Hypothalamus (tissue), 51 donors: ENCODE results near the gene RBM12.

ENCODE experiments used
- DNase-seq, 51 donors: peaks; one replicate each; lab custom pipeline; 2025; lab: John Stamatoyannopoulos, UW

RBM12 gene

GRCh38 chr20:35626386-35627001 is 38.2 kb downstream of the RBM12 start:
- DNase-seq = no peak

- DNase-seq = peak in 1 of 51 donors; percentile 4
Measured at GRCh38 chr20:35625584-35626385, 38.9 kb downstream of the RBM12 start.

- no peak for DNase-seq
Measured at GRCh38 chr20:35621560-35621946, 43.1 kb downstream of the RBM12 start.

- DNase-seq = no peak
Measured at GRCh38 chr20:35620818-35621559, 43.7 kb downstream of the RBM12 start.

- DNase-seq = peak in 40 of 51 donors; percentile 7 to 75 (median 48)
Measured at GRCh38 chr20:35619196-35620095, 45.3 kb downstream of the RBM12 start.

- peak in 6 of 51 donors; percentile 23 to 51 (median 28) for DNase-seq
Measured at GRCh38 chr20:35618263-35619131, 46.2 kb downstream of the RBM12 start.

- peak in 21 of 51 donors; percentile 4 to 66 (median 20) for DNase-seq
Measured at GRCh38 chr20:35617397-35618262, 47.1 kb downstream of the RBM12 start.

GRCh38 chr20:35616465-35617396 is 48.0 kb downstream of the RBM12 start:
- DNase-seq = peak in 40 of 51 donors; percentile 5 to 97 (median 37)

- DNase-seq = peak; percentile 29 to 98 (median 90)
Measured at GRCh38 chr20:35615667-35616464, 48.8 kb downstream of the RBM12 start, which contains the start of gene SPAG4. TSS of gene SPAG4 (plus strand) at chr20:35615829. CDS start at chr20:35616004, 175 bp downstream.

- no peak for DNase-seq
Measured at GRCh38 chr20:35611482-35611881, 53.2 kb downstream of the RBM12 start.

- DNase-seq = no peak
Measured at GRCh38 chr20:35610833-35611427, 53.8 kb downstream of the RBM12 start.

- no peak for DNase-seq
Measured at GRCh38 chr20:35607003-35607735, 57.5 kb downstream of the RBM12 start.

GRCh38 chr20:35606127-35606526 is 58.6 kb downstream of the RBM12 start:
- DNase-seq = no peak

GRCh38 chr20:35604449-35604747 is 60.3 kb downstream of the RBM12 start:
- DNase-seq = no peak

GRCh38 chr20:35603695-35604448 is 60.8 kb downstream of the RBM12 start:
- DNase-seq = no peak
